ENCODE measurements around the gene ARMC9.
A peak's percentile ranks its signal among the peaks of the same experiment; 100 is the strongest.
"Not testable (repeated sequence)": the region's sequence is repeated elsewhere in the genome, so short reads cannot be mapped to it uniquely, and the experiment has no call there.

ARMC9 gene

DNA sequence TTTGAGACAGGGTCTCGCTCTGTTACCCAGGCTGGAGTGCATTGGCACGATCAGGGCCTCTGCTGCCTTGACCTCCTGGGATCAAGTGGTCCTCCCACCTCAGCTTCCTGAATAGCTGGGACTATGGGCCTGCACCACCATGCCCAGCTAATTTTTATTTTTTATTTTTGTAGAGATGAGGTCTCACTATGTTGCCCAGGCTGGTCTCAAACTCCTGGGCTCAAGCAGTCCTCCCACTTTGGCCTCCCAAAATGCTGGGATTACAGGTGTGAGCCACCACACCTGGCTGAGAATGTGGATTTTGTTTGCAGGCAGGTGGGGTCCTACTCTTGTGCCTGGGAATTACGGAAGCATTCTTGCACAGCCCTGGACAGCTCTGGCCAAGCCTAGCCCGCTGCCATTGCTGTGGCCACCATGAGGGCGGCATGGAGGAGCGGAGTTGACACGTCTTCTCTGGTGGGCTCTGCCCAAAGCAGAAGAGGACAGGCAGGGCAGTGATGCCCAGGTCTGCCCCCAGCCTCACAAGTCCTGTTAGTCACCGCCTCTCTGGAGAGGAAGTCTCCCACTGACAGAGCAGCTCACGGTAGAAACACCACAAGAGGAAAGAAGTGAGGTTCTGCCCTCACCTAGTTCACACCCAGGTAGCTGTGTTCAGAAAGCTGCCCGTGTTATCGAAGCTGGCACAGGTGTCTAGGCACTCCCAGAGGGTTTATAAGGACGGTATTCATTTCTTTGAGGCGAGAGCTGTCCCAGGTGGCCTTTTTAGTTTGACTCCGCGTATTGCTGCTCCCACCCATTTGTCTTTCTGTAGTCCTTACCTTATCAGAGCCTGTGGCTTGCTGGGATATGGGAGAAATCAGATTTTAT lies 46.2 kb downstream of the ARMC9 start:
- DNase-seq (ENCODE audit: low spot score): no peak

DNA sequence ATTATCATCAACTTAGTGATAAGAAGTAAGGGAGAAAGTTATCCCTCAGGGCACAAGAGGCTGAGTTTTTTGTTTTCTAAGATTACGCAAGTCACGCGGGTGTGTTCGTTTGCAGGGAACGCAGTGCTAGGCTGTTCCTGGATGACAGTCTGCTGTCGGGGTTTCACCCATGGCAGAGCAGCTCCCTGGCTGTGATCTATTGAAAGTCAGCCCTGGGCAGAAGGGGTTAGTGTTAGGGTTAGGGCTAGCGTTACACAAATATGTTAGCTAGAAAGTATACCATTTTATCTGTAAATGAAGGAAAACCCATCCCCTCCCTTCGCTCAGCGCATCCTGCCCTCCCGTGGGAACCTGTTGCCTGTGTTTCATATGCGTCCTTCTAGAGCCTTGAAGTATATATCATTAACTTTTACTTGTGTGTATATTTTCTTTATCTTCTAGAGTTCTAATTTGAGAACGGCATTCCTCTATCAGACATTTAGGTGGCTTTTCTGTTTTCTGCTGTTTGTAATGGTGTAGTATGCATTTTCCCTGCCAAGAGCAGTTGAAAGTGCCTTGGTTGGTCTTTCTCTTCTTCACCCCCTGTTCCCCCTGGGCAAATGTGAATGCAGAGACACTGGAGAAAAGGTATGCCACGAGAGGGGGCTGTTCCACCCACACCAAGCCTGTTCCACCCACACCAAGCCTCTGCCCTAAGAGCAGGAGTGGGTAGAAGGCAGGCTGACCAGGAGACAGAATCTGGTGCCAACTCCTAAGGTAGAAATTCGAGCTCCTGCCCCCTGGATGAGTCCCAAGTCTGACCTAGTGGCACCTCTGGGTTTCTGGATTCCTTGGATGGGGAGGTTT lies 47.0 kb downstream of the ARMC9 start:
- no peak for DNase-seq (ENCODE audit: low spot score)

DNA sequence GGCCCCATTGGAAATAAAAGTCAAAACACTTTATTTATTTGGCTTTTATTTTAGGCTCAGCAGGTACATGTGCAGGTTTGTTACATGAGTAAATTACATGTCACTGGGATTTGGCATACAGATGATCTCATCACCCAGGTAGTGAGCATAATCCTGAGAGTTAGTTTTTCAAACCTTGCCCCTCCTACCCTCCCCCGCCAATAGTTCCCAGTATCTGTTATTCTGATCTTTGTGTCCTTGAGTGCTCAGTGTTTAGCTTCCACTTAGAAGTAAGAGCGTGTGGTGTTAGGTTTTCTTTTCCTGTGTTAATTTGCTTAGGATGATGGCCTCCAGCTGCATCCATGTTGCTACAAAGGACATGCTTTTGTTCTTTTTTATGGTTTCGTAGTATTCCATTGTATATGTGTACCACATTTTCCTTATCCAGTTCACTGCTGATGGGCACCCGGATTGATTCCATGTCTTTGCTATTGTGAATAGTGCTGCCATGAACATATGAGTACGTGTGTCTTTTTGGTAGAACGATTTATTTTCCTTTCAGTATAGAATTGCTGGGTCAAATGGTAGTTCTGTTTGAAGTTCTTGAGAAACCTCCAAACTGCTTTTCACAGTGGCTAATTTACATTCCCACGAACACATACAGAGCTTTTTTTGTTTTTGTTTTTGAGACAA lies 47.9 kb downstream of the ARMC9 start:
- no peak for DNase-seq (ENCODE audit: low spot score)

DNA sequence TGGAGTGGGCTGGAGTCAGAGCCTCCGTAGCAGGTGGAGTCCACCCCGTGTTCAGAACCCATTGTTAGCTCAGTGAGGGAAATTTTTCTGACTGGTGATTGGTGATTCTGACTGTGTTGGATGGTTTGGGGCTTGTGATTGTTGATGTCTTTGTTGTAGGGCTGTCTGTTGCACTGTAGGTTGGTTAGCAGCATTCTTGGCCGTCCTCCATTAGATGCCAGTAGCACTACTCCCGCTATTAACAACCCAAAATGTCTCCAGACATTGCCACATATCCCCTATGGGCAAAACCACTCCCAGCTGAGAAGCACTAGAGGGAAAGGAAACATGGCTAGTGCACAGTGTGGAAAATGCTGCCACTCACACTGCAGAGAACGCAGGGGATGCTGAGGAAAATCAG lies 51.7 kb downstream of the ARMC9 start:
- no peak for DNase-seq (ENCODE audit: low spot score)

DNA sequence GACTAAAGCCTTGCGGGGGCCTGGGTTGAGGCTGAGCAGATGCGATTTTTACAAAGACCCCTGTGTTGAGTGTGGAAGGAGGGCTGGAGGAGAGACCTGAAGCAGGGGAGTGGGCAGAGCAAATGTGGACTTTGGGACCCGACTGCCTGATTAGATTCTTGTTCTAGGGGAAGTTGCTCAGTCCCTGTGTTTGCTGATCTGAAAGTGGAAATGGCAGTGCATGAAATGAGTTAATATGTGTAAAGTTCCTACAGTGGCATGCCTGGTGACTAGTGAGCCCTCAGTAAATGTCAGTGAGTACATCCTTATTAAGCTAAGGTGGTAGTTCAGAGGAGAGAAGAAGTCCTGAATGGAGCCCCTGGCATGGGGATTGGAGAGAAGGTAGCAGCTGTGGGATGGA lies 52.3 kb downstream of the ARMC9 start:
- DNase-seq (ENCODE audit: low spot score): no peak

DNA sequence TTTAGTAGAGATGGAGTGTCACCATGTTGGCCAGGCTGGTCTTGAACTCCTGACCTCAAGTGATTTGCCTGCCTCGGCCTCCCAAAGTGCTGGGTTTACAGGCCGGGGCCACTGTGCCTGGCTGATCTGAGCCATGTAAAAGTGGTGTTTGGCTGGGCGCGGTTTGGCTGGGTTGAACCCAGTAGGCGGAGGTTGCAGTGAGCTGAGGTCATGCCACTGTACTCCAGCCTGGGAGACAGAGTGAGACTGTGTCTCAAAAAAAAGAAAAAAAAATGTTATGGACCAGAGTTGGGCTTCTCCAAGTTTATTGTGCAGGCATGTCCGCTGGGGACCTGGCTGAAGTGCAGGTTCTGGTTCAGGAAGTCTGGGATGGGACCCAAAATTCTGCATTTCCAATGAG lies 54.9 kb downstream of the ARMC9 start:
- not testable (repeated sequence) for DNase-seq (ENCODE audit: low spot score)

DNA sequence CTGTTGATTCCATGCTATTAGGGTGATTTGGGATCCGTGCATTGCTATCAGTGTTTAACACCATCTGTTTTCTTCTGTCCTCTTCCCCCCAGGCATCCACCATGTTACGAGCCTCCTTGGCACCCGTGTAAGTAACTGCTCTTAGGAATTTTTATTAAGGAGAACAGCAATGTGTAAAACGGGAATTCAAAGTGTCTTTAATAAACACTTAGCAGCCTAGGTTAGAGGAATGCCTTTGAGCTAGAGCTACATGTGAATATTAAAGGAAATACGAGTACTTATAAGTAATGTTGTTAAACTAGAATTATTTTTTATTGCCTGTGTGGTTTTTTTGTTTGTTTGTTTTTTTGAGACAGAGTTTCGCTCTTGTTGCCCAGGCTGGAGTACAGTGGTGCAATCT lies 58.1 kb downstream of the ARMC9 start:
- DNase-seq (ENCODE audit: low spot score): no peak

DNA sequence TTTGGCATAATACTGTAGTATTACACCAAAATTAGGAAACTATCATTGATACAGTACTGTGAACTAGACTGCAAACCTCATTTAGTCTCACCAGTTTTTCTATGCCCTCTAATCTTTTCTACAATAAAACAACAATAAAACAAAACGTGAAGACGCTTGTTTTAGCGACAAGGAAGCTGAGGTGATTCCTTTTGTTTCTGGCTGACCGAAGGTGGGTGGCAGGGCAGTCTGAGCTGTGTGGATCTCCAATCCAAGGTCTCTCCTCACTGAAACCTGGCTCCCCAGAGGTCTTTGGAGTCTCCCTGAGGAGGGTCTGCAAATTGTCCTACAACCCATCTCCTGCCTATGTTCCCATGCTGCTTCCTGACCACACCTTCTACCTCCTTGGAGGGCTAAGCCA lies 59.3 kb downstream of the ARMC9 start:
- DNase-seq (ENCODE audit: low spot score): no peak

DNA sequence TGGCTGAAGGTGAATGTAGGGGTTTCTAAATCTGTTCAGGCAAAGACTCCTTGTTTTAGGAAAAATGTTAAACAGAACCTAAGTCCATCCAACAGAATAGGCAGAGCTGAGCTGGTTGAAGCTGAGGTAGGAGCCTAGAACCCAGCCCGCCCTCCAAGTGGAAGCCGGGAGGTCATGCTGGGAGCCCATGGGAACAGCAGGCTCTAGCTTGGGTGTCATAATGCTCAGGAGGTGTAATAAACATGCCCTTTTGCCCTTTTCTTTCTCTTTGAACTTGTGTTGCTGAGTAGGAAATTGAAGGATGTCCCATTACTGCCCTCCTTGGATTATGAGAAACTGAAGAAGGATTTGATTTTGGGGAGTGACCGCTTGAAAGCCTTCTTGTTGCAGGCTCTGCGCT lies 60.3 kb downstream of the ARMC9 start:
- no peak for DNase-seq (ENCODE audit: low spot score)

DNA sequence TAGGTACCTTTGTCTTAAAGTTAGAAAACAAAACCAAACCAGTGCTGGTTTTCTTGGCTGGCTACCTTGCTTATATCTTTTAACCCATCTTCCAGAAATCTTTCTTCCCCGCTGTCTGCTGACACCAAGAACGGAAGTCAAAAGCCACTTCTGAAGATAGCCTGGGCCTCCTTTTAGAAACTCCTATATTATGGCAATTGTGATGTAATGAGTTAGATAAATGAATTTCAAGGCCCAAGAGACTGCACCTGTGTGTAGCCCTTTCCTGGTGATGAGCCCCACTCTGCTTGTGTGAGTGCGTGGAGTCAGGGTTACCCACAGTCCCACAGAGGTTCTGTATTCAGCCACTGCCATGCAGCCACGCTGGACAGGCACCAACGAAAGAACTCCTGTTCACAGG lies 60.7 kb downstream of the ARMC9 start:
- DNase-seq (ENCODE audit: low spot score): no peak

DNA sequence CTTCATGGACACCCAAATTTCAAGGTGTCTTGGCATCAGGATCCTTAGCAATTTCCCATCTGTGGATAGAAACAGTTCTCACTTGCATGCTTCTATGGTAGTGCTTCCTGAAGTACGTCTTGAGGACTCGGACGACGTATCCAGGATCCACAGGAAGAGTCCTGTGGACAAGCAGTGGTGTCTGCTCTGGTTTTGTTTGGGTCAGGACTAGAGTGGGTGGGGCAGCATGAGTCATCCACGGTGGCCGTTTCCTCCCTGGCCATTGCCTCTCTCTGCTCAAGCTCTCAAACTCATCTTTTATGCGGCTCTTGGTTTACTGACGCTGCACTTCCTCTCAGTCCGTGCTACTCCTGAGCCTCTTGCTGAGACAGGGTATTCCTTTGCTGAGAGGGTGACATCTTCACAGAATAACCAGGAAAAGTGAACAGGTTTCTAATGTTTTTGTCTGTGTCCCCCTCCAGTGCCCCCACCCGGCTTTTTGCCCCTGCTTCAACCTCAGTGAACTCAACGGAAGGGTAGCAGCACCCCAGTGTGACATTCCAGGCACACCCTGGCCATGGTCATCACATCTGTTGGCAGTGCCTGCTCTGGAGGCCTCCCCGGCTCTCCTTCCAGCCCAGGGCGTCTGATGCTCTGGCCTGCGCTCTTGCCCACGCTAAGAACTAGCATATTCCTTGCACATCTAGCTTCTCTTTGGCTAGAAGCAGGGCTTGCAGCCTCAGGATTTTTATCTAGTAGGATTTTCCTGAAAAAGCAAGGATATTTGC lies 62.2 kb downstream of the ARMC9 start:
- DNase-seq (ENCODE audit: low spot score): peak; percentile 6

DNA sequence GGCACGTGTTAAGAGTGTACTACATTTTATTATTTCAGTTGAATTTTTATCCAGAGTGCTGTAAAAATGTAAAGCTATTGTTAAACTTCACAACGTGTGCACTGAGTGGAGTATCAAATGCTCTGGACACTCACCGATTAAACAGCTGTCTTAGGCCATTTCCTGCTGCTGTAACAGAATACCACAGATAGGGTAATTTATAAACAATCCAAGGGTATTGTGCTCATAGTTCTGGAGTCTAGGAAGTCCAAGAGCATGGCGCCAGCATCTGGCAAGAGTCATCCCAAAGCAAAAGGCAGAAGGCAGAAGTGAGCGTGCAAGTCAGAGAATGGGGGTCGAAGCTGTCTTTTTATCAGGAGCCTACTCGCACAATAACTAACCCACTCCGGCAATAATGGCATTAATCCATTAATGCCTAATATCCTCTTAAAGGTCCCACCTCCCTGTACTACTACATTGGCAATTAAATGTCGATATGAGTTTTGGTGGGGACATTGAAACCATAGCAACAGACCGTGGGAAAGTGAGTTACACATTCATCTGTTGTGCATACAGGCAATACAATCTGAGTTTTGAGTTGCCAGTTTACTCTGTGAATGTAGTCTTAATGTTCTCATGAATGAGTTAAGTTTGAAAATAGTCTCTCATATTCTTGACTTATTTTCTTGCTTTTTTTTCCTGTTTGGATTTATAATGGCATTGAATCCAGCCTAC lies 64.8 kb downstream of the ARMC9 start:
- DNase-seq (ENCODE audit: low spot score): no peak

DNA sequence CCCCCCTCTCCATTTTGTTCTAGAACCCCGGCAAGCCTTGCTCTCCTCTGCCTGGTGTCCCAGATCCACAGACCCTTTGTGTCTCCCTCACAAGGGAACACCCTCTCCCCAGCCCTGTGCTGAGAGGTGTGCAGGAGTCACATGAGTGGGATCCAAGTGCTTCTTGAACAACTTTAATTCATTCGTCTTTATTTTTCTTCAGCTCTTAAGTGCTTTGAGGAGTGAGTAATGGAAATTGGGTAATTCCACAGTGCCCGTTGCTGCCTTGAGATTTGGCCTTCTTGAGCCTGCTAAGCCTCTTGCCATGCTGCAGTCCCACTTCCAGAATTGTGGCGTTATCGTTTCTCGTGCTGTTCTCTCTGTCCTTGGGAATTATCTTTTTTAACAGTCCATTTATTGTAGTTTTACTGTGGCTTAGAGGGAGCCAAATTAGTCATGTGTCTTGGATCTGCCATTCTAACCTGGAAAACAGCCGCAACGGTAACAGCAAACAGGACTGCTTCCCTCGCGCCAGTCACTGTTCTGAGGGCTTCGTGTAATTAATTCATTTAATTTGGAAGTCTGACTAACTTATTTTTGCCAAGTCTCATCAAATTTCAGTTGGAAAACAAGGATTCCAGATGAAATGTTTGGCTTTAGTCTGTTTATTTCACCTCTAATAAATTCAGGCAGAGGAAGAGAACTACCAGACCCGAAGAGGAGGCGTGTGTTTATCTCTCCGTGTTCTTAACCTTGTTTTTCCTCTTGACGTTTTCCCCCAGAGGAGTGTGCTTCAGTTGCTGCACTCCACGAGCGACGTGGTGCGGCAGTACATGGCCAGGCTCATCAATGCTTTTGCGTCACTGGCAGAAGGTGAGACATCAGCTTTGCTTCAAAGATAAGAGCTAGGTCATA lies 72.0 kb downstream of the ARMC9 start:
- DNase-seq (ENCODE audit: low spot score): no peak

DNA sequence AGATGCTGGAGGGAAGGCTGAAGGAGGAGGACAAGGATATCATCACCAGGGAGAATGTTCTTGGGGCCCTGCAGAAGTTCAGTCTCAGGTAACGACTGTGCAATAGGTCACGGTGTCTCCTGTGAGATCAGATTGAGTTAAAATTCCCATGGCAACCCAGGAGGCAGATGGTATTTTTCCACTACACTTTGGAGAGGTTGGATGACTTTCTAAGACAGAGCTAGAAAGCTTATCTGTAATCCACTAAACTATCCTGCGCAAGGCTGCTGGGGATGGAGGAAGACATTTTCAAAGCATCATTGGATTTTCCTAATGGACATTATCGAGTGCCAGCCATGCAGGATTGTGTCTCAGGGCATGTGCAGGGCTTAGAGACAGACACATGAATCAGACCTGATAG lies 74.6 kb downstream of the ARMC9 start:
- no peak for DNase-seq (ENCODE audit: low spot score)

DNA sequence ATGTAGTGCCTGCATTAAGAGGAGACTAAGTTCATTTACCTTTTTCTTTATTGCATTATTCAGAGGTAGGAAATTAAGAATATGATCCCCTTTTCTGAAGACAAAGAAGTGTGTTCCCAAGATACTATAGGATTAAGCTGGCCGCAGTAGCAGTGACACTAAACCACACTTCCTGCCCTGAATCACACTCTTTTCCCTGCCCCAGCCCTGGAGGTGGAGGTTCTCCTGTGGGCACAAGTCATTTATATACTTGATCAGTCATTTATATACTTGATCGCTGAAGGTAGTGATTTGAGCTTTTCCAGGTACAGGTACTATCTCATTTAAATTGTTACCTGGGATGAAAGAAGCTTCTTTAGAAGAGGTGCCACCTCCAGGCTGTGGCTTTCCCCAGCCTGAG lies 78.6 kb downstream of the ARMC9 start:
- no peak for DNase-seq (ENCODE audit: low spot score)

DNA sequence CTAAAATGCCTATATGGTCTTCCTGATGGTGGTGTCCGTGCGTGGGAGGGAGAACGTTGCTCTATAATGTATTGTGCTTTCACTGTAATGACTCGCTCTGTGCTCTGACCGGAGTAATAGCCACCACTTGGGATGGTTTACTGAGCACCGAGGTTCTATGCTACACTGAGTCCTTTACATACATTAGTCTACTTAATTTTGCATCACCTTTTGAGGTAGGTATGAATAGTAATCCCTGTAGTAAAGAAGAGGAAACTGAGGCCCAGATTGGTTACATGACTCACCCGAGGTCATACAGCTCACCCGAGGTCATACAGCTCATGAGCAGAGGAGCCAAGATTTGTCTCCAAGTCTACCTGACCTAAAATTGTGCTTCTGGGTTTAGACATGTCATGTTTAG lies 79.5 kb downstream of the ARMC9 start:
- no peak for DNase-seq (ENCODE audit: low spot score)

DNA sequence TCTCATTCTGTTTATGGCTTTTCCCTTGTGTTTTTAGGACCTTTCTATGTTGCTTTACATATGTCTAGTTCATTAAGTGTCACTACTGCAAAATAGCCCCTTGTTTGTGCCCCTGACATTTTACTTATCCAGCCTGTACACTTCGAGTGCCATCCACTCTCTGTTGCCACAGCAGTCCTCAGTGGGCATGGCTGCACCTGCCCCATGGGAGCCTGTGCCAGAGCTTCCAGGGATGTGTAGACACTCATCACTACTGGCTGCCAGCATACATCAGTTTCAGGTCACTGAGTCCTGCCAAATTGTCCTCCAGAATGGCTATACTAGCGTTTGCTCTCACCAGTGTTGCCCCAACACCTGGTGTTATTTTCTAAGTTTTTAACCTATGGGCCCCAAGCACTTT lies 80.4 kb downstream of the ARMC9 start:
- DNase-seq (ENCODE audit: low spot score): no peak

DNA sequence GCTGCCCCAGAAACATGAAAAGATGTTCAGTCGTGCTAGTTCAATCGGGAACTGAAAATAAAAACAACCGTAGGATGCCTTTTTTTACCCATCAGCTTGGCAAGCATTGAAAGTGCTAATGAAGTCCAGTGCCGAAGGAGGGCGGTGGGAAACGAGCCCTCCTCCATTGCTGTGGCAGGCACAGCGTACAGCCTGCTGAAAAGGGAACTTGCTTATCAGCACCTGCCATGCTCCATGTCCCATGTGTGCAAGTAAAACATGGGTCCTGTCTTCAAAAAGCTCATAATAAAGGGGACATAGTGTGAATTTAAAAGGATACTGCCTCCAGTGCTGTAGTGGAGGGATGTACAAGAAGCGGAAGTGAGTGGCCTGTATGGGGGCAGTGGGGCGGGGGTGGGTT lies 82.4 kb downstream of the ARMC9 start:
- DNase-seq (ENCODE audit: low spot score): no peak

DNA sequence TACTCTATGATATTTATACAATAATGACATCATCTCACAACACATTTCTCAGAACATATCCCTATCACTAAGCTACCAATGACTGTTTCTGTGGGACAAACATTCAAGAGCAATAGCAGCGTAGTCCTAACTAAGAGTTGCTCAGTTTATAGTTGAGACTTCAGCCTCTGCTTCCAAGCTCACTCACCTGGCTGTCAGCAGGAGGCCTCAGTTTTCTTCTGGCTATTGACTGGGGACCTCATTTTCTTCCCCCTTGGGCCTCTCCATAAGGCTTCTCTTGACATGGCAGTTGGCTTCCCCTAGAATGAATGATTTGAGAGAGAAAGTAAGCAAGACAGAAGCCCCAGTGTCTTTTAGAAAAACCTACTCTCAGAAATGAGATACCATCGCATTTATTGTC lies 85.9 kb downstream of the ARMC9 start:
- no peak for DNase-seq (ENCODE audit: low spot score)

DNA sequence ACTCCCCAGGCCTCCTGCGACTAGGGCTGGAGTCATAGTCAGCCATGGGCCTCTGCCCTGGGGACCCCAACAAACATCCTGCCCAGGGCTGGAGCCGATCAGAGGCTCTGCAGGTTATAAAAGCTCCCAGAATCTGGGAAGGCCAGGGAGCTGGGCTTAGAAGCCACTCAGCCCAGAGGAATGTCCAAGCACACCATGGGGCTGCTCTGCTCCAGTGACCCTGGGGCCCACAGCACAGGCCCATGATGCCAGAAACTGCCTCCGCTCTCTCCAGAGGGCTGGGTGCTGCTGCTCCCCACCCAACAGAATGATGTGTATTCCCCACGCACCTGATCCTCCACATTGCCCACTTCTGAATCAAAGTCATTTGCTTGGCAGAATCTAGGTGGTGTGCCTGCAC lies 88.5 kb downstream of the ARMC9 start:
- DNase-seq (ENCODE audit: low spot score): no peak
